ENCODE results near the gene COL18A1.
"Not testable (repeated sequence)": the region's sequence is repeated elsewhere in the genome, so short reads cannot be mapped to it uniquely, and the experiment has no call there.

COL18A1 gene

GRCh38 chr21:45427331-45428271 lies 22.6 kb downstream of the COL18A1 start:
- no peak for DNase-seq (ENCODE audit: low spot score)

- DNase-seq (ENCODE audit: low spot score), result no peak
These were observed 23.6 kb downstream of the COL18A1 start for GRCh38 chr21:45428534-45428933.

GRCh38 chr21:45429221-45430175 lies 24.5 kb downstream of the COL18A1 start:
- no peak for DNase-seq (ENCODE audit: low spot score)

- no peak for DNase-seq (ENCODE audit: low spot score)
These were observed 25.8 kb downstream of the COL18A1 start for GRCh38 chr21:45430521-45431501.

- DNase-seq (ENCODE audit: low spot score), result no peak
These were observed 27.0 kb downstream of the COL18A1 start for GRCh38 chr21:45431781-45432572.

GRCh38 chr21:45432575-45433255 lies 27.8 kb downstream of the COL18A1 start:
- no peak for DNase-seq (ENCODE audit: low spot score)

- no peak for DNase-seq (ENCODE audit: low spot score)
These were observed 28.3 kb downstream of the COL18A1 start for GRCh38 chr21:45433301-45433700.

GRCh38 chr21:45433911-45434644 lies 29.1 kb downstream of the COL18A1 start:
- no peak for DNase-seq (ENCODE audit: low spot score)

- DNase-seq (ENCODE audit: low spot score), result no peak
These were observed 29.8 kb downstream of the COL18A1 start for GRCh38 chr21:45434645-45435217.

GRCh38 chr21:45435405-45435981 lies 30.5 kb downstream of the COL18A1 start:
- no peak for DNase-seq (ENCODE audit: low spot score)

- no peak for DNase-seq (ENCODE audit: low spot score)
These were observed 31.5 kb downstream of the COL18A1 start for GRCh38 chr21:45436351-45437065.

GRCh38 chr21:45437844-45438243 lies 32.9 kb downstream of the COL18A1 start:
- DNase-seq (ENCODE audit: low spot score), result not testable (repeated sequence)

GRCh38 chr21:45438391-45439145 lies 33.6 kb downstream of the COL18A1 start:
- DNase-seq (ENCODE audit: low spot score), result no peak

- peak; percentile 87 for DNase-seq (ENCODE audit: low spot score)
These were observed 34.4 kb downstream of the COL18A1 start for GRCh38 chr21:45439161-45439872.

GRCh38 chr21:45439901-45440461 lies 35.0 kb downstream of the COL18A1 start:
- no peak for DNase-seq (ENCODE audit: low spot score)

- no peak for DNase-seq (ENCODE audit: low spot score)
These were observed 35.9 kb downstream of the COL18A1 start for GRCh38 chr21:45440736-45441350.

Data from germinal center (tissue), 1 donor.